GM12878 (cell line): Measurements from ENCODE around the gene COL23A1. TPM values are rescaled to one million over a fixed set of nuclear protein-coding genes. Genes with fewer than 3 reads are reported as not detected.

Source experiments
- ATAC-seq: fragments of 200-7000 bp; cut with Tn5 transposase; 3 replicates; pipeline ENCODE4 v1.9.1; 2020; ENCODE audit warnings: mild to moderate bottlenecking, moderate library complexity
- BruUV-seq: library from RNA; stranded (reverse); fragments of 400-500 nt; replicated peaks from 2 replicates; lab custom pipeline; 2021; lab: Mats Ljungman, UMichigan
- CTCF ChIA-PET: fragments of 300-600 bp; sonication (Branson Sonifier 250); formaldehyde crosslinking; extraction: SDS; loops from one replicate; lab custom pipeline; 2021; ENCODE audit warnings: inconsistent platforms; lab: Yijun Ruan, JAX
- POLR2A ChIA-PET: fragments of 350-600 bp; formaldehyde crosslinking; extraction: SDS; loops from one replicate; lab custom pipeline; 2021; ENCODE audit warnings: inconsistent platforms; lab: Charles Lee
- RAD21 ChIA-PET: fragments of 300-600 bp; sonication (Branson Sonifier 250); formaldehyde crosslinking; loops from one replicate; lab custom pipeline; 2023; ENCODE audit warnings: antibody characterized with exemption; ENCODE audit not compliant: unreplicated experiment; lab: Charles Lee
- SMC1A ChIA-PET: fragments of 300-600 bp; sonication (Branson Sonifier 250); formaldehyde crosslinking; loops from one replicate; lab custom pipeline; 2023; ENCODE audit not compliant: unreplicated experiment, uncharacterized antibody; lab: Charles Lee
- DNase-seq: peaks from one replicate; pipeline ENCODE4 v3.0.0-alpha.2; 2011; ENCODE audit warnings: low read depth, low spot score
- FAIRE-seq: peaks from 3 replicates; lab custom pipeline; 2011; peaks lifted over from hg19 to GRCh38; lab: Jason Lieb, UNC
- H2AFZ ChIP-seq: 2 replicates; pipeline ENCODE4 v1.6.0; 2011; ENCODE audit warnings: low read depth, low read length, control low read depth; ENCODE audit not compliant: control insufficient read depth
- H3K27ac ChIP-seq: 2 replicates; pipeline ENCODE4 v1.5.1; 2011; ENCODE audit warnings: control low read depth; ENCODE audit not compliant: control insufficient read depth, insufficient read depth
- H3K27me3 ChIP-seq, 2 experiments: replicated peaks in 1 of 2; 2 replicates each; pipeline versions ENCODE4 v1.6.0 to v1.6.1; 2011; ENCODE audit warnings: low read length in 1 of 2; ENCODE audit not compliant: control insufficient read depth in 2 of 2, insufficient read depth in 2 of 2
- H3K36me3 ChIP-seq, 2 experiments: 2 replicates each; pipeline ENCODE4 v1.5.1; 2011; ENCODE audit warnings: low read length in 1 of 2; ENCODE audit not compliant: control insufficient read depth in 2 of 2, insufficient read depth in 2 of 2
- H3K4me1 ChIP-seq: 2 replicates; pipeline ENCODE4 v1.6.1; 2011; ENCODE audit warnings: mild to moderate bottlenecking, low read length, moderate library complexity, mixed read lengths; ENCODE audit not compliant: control insufficient read depth, insufficient read depth
- H3K4me2 ChIP-seq: 2 replicates; pipeline ENCODE4 v1.6.0; 2011; ENCODE audit warnings: control low read depth; ENCODE audit not compliant: control insufficient read depth, insufficient read depth
- H3K4me3 ChIP-seq: fragments of 200-600 bp; sonication (generic); 2 replicates; pipeline ENCODE4 v1.5.1; 2016
- H3K79me2 ChIP-seq: 2 replicates; pipeline ENCODE4 v1.6.0; 2011; ENCODE audit warnings: low read length; ENCODE audit not compliant: control insufficient read depth, insufficient read depth
- H3K9ac ChIP-seq: 2 replicates; pipeline ENCODE4 v1.8.0; 2011; ENCODE audit warnings: low read length, control low read depth, mixed read lengths; ENCODE audit not compliant: control insufficient read depth, insufficient read depth
- H3K9me3 ChIP-seq: replicated peaks from 3 replicates; pipeline ENCODE4 v1.5.1; 2011; ENCODE audit warnings: mild to moderate bottlenecking, low read length; ENCODE audit not compliant: control insufficient read depth, insufficient read depth
- H4K20me1 ChIP-seq: 2 replicates; pipeline ENCODE4 v1.6.0; 2011; ENCODE audit not compliant: control insufficient read depth, insufficient read depth
- ASH2L ChIP-seq: fragments of 300-600, 200-600 bp; sonication (generic); IDR thresholded peaks from 2 replicates; pipeline ENCODE4 v1.6.1; 2017; ENCODE audit warnings: low read depth, mild to moderate bottlenecking, borderline replicate concordance
- WGBS: methylation state at CpG from one replicate; pipeline ENCODE4 v1.1.6; 2016; ENCODE audit warnings: low lambda C conversion rate; ENCODE audit not compliant: insufficient replicate concordance, insufficient coverage; ENCODE audit errors: missing lambda C conversion rate; 5-methylcytosine and 5-hydroxymethylcytosine counted together
- in situ Hi-C: fragments of 300-500 bp; cut with MboI; formaldehyde crosslinking; loops from 9 replicates; pipeline ENCODE4 v1.14.3; 2018; ENCODE audit warnings: mixed read lengths
- intact Hi-C: fragments of 100-400 bp; cut with micrococcal nuclease; formaldehyde crosslinking; loops from one replicate; pipeline ENCODE4 v1.14.2; 2022; ENCODE audit not compliant: unreplicated experiment
- polyA plus RNA-seq, 11 experiments: library from polyadenylated mRNA; depleted of rRNA in 4 of 11; unstranded in 6 of 11; stranded (reverse) in 5 of 11; fragments of >200 nt; fragmentation: Nextera tagmentation in 4 of 11; fragmentation: Illumina TruSeq in 1 of 11; extraction: Ambion mirVana in 4 of 11; extraction: Trizol in 1 of 11; gene quantifications; 1 replicate in 1 of 11; 2 replicates in 10 of 11; pipeline versions ENCODE4 v1.2.1 to v1.2.3, GENCODE V29; 2011 to 2016; ENCODE audit warnings: inconsistent platforms in 2 of 11, missing spikeins in 2 of 11, low read depth in 1 of 11
- total RNA-seq, 4 experiments: library from RNA; depleted of rRNA in 3 of 4; stranded (reverse); fragments of >200 nt in 3 of 4; fragmentation: Illumina TruSeq in 1 of 4; extraction: Trizol in 1 of 4; gene quantifications; 2 replicates each; pipeline versions ENCODE4 v1.2.1 to v1.2.3, GENCODE V29; 2013 to 2021
- TF ChIP-seq, protein P1 (sequence below): fragments of 450-650 bp; IDR thresholded peaks from 2 replicates; pipeline ENCODE4 v1.6.1; 2017; ENCODE audit warnings: mild to moderate bottlenecking, moderate library complexity
- TF ChIP-seq, protein P2 (sequence below): fragments of 450-650 bp; IDR thresholded peaks from 2 replicates; pipeline ENCODE4 v1.6.1; 2017; ENCODE audit warnings: antibody characterized with exemption, mild to moderate bottlenecking, moderate library complexity

Gene COL23A1
- total and polyA plus RNA-seq, 10 of the 15 experiments (the other 5 are each of a cell fraction or from before 2014, with no cell fraction given) = 0.03 to 0.83 (median 0.09) TPM; not detected in 5

DNA sequence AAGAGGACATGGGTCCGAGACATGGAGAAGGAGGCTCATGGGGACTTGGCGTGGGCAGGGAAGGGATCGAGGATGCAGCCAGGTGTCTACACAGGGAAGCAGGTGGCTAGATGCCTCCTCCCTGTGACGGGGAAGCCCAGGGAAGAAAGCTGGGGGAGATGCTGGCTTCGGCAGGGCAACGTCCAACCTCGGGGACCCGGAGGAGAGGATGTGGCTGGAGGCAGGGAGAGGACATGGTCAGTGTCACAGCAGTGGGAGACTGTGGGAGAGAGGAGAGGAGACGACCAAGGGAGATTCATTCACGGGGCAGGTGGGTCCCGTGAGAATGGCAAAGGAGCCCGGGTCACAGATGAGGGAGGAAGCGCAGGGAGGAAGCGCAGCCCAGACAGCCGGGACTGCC, 284.4 kb downstream of the COL23A1 start:
- Histone ChIP-seq H3K4me1 (no peaks in the 10 kb centered on the region; the same call in 1 of the 2 replicates), H3K36me3 (no peaks in the 10 kb centered on the region), H2AFZ (no peak overlapping the region), H3K4me3 (no peak overlapping the region), H3K27me3 (no peaks in the 10 kb centered on the region; a peak in 3 of 4 replicates), H3K9me3 (peaks cover 2% of the 10 kb centered on the region; the same call in 2 of the 3 replicates)
- no peak for DNase-seq
- ChIA-PET CTCF (no interaction called here), RAD21 (no interaction called here), POLR2A (no interaction called here)
- no TSS peak for BruUV-seq
- no peak for ATAC-seq
- intact Hi-C loops = no loop called here
- WGBS = 44% methylated on average over 14 of the region's 15 CpGs
- FAIRE-seq = no peak
- TF ChIP-seq, protein P1, sequence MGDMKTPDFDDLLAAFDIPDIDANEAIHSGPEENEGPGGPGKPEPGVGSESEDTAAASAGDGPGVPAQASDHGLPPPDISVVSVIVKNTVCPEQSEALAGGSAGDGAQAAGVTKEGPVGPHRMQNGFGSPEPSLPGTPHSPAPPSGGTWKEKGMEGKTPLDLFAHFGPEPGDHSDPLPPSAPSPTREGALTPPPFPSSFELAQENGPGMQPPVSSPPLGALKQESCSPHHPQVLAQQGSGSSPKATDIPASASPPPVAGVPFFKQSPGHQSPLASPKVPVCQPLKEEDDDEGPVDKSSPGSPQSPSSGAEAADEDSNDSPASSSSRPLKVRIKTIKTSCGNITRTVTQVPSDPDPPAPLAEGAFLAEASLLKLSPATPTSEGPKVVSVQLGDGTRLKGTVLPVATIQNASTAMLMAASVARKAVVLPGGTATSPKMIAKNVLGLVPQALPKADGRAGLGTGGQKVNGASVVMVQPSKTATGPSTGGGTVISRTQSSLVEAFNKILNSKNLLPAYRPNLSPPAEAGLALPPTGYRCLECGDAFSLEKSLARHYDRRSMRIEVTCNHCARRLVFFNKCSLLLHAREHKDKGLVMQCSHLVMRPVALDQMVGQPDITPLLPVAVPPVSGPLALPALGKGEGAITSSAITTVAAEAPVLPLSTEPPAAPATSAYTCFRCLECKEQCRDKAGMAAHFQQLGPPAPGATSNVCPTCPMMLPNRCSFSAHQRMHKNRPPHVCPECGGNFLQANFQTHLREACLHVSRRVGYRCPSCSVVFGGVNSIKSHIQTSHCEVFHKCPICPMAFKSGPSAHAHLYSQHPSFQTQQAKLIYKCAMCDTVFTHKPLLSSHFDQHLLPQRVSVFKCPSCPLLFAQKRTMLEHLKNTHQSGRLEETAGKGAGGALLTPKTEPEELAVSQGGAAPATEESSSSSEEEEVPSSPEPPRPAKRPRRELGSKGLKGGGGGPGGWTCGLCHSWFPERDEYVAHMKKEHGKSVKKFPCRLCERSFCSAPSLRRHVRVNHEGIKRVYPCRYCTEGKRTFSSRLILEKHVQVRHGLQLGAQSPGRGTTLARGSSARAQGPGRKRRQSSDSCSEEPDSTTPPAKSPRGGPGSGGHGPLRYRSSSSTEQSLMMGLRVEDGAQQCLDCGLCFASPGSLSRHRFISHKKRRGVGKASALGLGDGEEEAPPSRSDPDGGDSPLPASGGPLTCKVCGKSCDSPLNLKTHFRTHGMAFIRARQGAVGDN = no peak
- no peak for TF ChIP-seq ASH2L
- TF ChIP-seq, protein P2, sequence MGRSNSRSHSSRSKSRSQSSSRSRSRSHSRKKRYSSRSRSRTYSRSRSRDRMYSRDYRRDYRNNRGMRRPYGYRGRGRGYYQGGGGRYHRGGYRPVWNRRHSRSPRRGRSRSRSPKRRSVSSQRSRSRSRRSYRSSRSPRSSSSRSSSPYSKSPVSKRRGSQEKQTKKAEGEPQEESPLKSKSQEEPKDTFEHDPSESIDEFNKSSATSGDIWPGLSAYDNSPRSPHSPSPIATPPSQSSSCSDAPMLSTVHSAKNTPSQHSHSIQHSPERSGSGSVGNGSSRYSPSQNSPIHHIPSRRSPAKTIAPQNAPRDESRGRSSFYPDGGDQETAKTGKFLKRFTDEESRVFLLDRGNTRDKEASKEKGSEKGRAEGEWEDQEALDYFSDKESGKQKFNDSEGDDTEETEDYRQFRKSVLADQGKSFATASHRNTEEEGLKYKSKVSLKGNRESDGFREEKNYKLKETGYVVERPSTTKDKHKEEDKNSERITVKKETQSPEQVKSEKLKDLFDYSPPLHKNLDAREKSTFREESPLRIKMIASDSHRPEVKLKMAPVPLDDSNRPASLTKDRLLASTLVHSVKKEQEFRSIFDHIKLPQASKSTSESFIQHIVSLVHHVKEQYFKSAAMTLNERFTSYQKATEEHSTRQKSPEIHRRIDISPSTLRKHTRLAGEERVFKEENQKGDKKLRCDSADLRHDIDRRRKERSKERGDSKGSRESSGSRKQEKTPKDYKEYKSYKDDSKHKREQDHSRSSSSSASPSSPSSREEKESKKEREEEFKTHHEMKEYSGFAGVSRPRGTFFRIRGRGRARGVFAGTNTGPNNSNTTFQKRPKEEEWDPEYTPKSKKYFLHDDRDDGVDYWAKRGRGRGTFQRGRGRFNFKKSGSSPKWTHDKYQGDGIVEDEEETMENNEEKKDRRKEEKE = no peak
- TF ChIP-seq, all 136 proteins: peak for 0
- no peak overlapping the region for H3K27ac ChIP-seq
- no peaks in the 10 kb centered on the region for H4K20me1 ChIP-seq
- no peak overlapping the region for H3K4me2 ChIP-seq
- H3K79me2 ChIP-seq = no peaks in the 10 kb centered on the region
- in situ Hi-C loops = no loop called here
- SMC1A ChIA-PET = no interaction called here
- H3K9ac ChIP-seq = no peak overlapping the region
